Stimulated activated CD4-positive, alpha-beta T cell treated with anti-CD3 and anti-CD28 coated beads, Interleukin-2, amount 100 ng/mL, for 4 hours (primary cell): ENCODE measurements around the gene SRRM3.
"Not testable (repeated sequence)": the region's sequence is repeated elsewhere in the genome, so short reads cannot be mapped to it uniquely, and the experiment has no call there.

ENCODE experiments used
- DNase-seq: peaks from one replicate; pipeline ENCODE4 v3.0.0-alpha.2; 2020; ENCODE audit warnings: low read depth

Gene SRRM3, protein sequence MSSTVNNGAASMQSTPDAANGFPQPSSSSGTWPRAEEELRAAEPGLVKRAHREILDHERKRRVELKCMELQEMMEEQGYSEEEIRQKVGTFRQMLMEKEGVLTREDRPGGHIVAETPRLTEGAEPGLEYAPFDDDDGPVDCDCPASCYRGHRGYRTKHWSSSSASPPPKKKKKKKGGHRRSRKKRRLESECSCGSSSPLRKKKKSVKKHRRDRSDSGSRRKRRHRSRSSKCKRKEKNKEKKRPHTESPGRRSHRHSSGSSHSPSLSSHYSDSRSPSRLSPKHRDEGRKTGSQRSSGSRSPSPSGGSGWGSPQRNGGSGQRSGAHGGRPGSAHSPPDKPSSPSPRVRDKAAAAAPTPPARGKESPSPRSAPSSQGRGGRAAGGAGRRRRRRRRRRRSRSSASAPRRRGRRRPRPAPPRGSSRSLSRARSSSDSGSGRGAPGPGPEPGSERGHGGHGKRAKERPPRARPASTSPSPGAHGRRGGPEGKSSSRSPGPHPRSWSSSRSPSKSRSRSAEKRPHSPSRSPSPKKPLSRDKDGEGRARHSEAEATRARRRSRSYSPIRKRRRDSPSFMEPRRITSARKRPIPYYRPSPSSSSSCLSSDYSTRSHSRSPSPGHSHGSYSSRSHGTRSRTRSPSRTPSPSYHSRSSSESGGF

DNA sequence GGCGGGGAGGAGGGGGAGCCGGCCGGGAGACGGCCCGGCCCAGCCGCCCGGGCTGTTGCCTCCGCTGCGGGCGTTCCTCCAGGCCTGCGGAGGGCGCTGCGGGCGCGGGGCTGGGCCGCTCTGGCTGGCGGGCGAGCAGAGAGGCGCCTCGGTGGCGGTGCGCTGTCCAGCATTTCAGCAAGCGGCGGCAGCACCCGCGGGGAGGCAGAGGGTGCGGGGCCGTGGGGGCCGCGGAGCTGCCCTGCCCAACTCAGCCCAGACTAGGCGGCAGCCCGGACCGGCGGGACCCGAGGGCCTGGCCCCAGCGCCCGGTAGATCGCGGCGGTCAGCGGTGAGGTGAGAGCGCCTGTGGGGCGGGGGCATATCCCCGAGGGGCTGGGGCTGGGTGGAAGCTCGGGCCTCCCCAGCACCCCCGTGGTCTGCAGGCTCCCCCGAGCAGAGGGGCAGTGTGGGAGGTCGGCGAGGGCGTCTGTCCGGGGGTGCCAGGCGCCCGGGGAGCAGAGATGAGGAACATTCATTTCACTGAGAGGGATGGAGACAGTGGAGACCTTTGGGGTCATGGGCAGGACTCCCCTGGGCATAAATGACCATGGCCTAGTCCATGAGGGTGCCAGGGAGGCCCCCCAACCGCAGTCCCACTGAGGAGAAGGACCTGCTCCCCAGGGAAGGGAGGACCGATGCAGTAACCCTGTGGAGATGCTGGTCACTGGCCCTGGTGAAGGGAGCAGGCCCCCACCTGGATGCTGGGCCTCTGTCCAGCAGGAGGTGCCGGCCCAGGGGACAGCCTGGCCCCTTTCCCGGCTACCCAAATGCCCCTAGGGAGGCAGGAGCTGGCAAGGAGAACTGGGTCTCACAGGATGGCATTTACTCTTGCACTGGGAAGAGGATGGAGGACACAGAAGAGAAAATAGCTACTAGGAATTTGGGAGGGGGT lies at the start of gene SRRM3:
Gene SRRM3, plus strand, starts transcription at position 165 of the 934 bp plus-strand sequence. CDS start 33,171 bp downstream, outside the sequence.
- peak; percentile 73 for DNase-seq

DNA sequence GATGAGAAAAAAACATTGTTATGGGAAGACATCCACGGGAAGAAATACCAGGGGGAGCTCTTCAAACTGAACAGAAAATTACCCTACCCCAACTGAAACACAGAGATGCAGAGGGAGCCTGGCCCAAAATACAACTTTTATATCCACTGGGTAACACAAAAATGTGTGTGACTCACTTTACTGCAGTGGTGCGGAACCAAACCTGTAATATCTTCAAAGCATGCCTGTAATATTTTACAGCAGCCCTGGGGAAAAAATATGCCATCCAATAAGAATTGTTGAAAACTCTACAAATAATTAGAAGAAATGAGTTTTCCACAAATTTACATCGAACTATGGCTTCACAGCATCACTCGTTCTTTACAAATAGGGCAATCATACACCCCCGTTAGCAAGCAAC lies 49.8 kb upstream of the SRRM3 start:
- no peak for DNase-seq

DNA sequence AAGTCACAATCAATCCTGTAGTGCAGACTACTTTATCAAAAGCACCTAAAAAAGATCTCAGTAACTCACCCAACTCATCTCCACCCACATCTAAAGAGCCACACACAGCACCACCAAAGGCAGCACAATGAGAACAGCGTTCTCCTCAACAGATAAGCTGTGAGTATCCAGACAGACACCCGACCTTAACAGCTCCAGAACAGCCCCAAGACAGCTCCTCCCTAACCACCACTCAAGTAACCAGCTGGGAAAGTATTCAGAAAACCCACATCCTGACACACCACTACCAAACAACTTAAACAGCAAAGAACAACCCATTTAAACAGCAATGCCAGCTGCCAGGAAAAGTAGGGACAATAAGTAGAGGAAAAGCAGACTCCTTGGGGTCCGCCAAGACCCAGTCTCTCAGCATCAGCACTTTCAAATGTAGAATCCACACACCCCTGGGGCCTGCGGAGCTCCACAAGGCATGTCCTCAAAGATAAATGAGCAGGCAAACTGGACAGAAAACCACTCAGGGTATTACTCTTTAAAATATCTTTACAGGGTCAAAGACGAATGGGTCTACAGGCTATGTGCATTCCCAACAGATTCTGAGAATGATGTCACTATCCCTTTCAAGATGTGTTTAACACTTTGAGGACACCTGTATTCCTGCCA lies 48.0 kb upstream of the SRRM3 start:
- not testable (repeated sequence) for DNase-seq

DNA sequence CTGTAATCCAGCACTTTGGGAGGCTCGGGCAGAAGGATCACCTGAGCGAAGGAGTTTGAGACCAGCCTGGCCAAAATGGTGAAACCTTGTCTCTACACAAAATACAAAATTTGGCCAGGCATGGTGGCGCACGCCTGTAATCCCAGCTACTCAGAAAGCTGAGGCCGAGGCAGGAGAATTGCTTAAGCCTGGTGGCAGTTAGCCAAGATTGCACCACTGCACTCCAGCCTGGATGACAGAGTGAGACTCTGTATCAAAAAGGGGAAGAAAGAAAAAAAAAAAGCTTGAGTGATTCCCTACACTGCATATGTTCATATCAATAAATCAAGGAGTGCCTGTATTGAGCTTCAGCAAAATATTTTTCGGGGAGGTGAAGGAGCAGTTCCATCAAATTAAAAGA lies 45.8 kb upstream of the SRRM3 start:
- DNase-seq = no peak

DNA sequence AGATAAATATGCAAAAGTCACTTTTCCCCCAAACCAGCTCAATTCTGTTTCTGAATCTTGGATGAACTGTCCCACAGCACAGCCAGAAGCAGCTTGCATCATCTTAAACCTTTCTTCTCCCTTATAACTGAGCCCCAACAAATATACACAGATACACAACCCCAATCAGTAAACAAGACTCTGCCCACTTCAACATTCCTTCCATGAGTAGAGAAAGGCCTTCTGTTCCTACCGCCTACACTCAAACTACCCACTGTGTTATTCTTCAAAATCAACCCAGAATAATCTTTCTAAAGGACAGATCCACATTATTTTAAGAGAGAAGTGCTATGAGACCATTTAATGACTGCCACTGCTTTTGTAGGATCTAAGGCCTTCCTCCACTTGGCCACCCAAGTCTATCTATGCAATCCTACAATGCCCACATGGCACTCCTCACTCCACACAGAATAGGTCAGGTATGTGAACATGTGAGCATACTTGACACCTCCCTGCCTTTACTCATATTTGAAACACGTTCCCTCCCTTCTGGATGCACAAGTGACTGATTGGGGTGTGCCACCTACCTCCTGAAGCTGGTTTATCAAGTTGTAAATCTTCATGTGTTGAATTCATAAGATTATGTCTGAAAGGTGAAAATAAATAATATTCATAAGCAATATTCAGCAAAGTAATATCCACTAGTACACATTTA lies 44.6 kb upstream of the SRRM3 start:
- not testable (repeated sequence) for DNase-seq

DNA sequence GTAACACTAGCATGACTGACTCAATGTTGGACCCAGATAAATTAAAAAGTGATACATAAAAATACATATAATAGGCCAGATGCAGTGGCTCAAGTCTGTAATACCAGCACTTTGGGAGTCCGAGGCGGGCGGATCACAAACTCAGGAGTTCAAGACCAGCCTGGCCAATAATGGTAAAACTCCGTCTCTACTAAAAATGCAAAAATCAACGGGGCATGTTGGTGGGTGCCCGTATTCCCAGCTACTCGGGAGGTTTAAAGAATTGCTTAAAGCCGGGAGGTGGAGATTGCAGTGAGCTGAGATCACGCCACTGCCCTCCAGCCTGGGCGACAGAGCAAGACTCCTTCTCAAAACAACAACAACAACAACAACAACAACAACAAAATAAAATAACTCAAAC lies 43.3 kb upstream of the SRRM3 start:
- not testable (repeated sequence) for DNase-seq

DNA sequence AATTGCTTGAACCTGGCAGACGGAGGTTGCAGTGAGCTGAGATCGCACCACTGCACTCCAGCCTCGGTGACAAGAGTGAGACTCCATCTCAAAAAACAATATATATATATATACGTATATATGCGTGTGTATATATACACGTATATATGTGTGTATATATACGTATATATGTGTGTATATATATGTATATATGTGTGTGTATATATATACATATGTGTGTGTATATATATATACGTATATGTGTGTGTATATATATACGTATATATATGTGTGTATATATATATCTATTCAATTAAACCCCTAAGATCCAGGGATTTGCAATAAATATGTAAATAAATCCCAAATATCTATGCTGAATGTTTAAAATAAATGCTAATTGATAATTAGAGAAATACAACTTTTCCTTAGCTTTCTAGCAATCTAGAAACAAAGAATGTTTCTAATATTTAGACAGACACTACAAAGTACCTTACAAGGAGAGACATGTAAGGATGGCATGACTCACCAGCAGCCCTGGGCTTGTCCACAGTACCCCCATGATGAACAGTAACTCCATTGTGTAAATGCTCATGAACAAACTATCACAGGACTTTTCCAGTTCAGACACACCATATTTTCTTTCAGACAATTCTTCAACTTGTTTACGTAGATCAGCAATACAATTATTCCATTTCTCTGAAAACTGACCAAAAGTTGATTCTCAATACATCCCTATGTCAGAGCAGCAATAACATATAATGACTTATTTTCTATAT lies 39.1 kb upstream of the SRRM3 start:
- DNase-seq = not testable (repeated sequence)

DNA sequence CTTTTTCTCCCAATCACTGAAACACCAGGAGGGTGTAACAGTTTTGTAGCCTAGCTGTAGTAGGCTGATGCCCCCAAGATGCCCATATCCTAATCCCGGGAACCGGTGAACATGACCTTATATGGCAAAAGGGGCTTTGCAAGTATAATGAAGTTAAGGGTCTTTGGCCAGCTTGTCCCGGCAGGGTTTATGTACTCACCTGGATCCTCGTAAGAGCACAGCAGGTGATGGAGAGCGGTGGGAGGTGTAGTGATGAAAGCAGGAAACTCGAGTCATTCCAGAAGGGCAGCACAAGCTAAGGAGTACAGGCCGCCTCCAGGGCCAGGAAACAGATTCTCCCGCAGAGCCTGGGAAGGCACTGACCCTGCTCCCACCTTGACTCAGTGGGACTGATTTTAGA lies 37.9 kb upstream of the SRRM3 start:
- not testable (repeated sequence) for DNase-seq

DNA sequence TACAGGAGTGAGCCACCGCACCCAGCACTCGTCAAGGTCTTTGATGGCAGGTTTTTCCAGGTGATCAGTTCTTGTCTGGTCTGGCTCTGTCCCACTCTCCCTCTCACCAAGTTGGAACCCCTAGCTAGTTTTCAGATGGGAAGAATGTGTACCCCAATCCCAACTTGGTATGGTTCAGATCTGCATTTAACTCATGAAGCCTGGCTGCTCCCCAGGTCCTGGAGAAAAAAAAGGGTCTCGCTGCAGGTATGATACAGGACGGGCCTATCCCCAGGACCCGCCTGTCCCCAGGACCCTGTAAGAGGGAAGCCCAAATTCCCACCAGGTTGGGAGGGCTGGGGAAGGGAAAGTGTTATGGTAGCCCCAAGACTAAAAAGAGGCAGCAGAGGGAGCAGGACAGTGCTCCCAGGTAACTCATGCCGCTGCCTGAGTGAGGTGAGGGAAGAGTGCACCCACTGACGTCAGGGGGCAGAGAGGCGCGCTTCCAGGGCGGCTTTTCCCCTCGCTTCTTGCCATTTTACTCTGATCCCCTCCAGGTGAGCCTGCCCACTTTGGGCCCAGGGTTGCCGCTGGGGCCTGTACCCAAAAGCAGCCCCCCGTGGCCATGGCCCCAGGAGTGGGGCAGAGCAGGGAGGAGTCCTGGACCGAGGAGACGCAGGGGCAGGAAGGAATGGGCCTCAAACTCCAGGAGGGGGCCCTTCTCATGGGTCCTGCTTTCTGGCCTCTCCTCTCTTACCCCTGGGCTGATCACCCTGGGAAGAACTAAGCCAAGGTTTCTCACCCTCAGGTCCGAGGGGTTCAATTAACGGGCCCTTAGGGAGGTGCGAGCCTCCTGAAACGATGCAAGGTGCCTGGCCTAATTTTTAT lies 36.4 kb upstream of the SRRM3 start:
- no peak for DNase-seq

DNA sequence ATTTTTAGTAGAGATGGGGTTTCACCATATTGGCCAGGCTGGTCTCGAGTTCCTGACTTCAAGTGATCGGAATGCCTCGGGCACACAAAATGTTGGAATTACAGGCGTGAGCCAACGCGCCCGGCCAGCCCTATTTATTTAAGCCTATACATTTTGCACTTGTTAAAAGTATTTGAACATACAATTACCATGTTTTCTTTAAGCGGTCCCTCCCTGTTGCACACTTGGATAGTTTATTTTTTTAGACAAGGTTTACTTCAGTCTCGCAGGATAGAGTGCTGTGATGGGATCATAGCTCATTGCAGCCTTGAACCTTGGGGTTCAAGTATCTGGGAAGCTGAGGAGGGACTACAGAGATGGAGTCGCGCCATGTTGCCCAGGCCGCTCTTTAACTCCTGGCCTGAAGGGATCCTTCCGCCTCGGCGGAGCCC lies 35.7 kb upstream of the SRRM3 start:
- no peak for DNase-seq

DNA sequence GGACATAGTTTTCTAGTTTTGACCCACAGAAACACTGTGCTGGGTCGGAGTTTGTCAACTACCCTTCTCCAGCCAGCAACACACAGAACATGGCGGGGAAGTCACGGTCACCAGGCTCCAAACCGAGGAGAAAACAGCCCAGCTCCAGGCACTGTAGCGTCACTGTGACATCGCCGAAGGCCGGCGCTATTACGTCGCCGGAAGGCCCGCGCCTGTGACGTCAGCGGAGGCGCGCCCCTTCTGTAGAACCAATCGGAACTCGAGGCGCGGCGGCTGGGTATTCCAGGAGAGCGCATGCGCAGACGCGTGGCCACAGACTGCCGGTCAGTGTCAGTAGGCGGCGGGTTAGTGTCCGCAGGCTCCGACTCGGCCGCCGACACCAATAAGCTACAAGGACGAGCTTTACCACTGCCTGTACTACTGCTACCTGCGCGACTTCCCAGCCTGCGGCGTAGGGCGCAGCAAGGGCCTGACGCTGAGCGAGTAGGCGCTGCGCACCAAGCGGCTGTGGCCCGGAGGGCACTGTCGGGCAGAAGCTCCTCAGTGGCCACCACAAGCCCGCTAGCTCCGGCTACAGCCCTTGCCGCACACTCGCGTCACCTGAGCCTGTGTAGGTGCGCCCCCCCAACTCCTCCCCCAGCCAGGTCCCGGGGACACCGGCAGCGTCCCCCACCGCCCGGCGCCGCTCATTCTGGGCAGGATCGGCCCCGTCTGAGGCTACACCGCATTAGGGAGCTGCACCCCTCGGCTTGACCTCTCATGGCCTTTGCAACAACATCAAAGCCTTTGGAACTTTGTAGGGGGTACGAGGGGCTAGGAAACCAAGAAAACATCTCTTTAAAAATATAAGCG lies 35.1 kb upstream of the SRRM3 start:
- peak; percentile 83 for DNase-seq

DNA sequence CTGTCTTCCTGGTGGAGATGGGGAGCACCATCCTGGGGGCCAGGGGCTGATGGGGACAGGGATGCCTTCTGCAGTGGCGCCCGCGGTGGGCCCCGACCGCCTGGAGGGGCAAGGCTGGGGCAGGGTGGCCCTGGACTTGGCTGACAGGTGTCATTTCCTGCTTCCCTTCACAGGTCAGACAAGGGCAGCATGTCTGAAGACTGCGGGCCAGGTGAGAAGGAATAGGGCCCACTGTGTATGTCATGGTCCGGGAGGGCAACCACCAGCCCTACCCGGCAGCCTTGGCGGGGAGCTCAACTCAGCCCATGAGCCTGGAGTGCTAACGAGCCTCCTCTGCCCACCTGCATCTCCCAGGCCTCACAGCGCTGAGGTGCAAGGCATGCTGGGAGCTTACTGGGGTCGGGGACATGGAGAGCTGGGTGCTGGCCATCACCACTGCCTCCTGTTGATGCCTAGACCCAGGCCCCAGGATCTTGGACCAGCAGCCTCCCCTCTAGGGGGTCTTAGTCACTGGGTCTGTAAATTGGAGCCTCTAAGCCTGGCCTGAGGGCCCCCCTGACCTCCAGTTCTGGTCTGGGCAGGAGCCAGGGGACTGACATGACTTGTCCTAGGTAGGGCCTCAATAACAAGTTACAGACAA lies 28.0 kb upstream of the SRRM3 start:
- DNase-seq = no peak

DNA sequence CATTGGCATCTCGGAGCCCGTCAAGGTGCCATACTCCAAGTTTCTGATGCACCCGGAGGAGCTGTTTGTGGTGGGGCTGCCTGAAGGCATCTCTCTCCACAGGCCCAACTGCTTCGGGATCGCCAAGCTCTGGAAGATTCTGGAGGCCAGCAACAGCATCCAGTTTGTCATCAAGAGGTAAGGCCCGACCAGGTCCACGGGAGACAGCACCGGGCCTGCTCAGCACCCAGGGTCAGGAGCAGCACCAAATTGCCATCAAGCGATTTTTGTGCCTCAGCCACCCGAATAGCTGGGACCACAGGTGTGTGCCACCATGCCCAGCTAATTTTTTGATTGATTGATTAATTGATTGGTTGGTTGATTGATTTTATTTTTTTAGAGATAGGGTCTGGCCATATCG lies 24.7 kb upstream of the SRRM3 start:
- DNase-seq = not testable (repeated sequence)

DNA sequence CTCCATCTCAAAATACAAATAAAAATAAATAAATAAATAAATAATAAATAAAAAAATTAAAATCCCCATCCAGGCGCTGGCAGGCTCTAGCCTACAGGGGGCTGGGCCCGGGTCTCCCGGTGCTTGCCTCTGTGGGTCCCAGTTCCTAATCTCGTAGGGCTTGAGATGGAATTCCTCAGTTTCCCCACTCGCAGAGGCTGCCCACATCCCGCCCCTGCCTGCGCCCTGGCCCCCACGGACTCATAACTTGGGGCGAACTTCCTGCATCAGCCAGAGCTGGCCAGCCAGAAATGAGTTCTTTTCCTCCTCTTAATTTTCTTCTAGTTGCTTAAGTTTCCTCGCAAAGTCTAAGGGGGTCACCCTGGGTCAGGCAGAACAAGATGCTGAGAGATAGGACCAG lies 22.0 kb upstream of the SRRM3 start:
- DNase-seq = no peak

DNA sequence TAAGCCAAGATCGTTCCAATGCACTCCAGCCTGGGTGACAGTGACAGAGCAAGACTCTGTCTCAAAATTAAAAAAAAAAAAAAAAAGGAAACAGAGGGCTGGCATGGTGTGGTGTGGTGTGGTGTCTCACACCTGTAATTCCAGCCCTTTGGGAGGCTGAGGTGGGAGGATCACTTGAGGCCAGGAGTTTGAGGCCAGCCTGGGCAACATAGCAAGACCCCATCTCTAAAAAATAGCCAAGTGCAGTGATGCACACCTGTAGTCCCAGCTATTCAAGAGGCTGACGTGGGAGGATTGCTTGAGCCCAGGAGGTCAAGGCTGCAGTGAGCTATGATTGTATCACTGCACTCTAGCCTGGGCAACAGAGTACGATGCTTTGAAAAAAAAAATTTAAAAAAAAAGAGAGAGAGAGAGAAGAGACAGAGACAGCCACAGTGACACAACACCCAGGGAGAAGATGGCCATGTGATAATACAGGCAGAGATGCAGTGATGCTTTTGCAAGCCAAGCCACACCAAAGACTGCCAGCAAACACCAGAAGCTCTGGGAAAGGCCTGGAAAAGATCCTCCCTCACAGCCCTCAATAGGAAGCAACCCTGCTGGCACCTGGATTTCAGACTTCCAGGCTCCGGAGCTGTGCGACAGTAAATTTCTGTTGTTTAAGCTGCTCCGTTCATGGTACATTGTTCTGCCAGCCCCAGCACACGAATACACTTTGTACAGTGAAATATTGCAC lies 19.3 kb upstream of the SRRM3 start:
- no peak for DNase-seq

DNA sequence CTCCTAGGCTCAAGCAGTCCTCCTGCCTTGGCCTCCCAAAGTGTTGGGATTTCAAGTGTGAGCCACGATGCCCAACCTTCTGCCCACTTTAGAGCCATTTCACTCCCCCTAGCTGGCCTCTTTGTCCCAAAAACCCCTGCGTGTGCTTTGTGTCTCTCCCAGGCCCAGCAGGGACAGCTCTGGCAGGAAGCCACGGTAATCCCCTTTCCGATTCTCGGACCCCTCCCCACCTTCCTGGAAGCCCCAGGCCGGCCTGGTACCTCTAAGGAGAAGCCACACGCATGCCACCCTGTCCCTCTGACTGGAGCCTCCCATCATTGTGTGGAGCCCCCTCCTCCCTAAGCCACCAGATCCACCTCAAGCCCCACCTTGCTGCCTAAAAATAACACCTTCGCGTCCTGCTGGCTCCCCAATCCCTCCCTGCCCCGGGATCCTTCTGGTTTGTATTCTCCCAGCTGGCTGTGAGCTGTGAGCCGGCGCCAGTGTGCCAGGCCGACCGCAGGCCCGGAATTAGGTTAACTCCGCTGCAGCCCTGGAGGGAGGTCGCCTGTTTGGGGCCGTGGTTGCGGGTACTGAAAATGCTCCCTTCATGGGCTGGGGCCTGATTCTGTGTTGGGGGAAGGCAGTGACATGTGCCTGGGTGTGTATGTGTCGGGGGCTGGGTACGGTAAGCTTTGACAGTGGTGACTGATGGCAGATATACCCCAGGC lies 16.4 kb upstream of the SRRM3 start:
- no peak for DNase-seq

DNA sequence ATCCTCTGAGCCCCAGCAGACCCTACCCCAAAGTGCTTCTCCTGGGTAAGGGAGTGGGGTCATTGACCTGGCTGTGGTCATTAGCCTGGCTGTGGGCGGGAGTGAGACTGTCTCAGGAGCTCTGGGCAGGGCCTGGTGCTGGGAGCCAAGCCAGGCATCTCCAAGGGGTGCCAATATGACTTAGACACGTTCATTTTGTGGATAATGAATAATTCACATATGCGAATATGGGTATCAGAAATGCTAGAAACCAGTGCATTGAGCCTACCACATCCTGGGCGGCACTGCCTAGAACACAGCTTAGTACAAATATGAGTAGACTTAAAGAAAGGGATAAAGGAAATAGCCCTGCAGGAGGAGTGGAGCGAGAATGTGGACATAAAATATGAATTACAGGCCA lies 14.4 kb upstream of the SRRM3 start:
- no peak for DNase-seq
